HL-60 (cell line): ENCODE data around the gene AFF1.
"Not testable (repeated sequence)": the region's sequence is repeated elsewhere in the genome, so short reads cannot be mapped to it uniquely, and the experiment has no call there.

Source experiments
- DNase-seq, 2 experiments: peaks; one replicate each; pipeline ENCODE4 v3.0.0-alpha.2; 2010 to 2020; ENCODE audit warnings: low read depth in 1 of 2, low spot score in 1 of 2
- H3K27ac ChIP-seq: fragments of 250-450 bp; sonication (Bioruptor Pico); replicated peaks from 2 replicates; pipeline ENCODE4 v1.5.1; 2020; ENCODE audit warnings: mild to moderate bottlenecking, moderate library complexity
- H3K27me3 ChIP-seq: fragments of 250-450 bp; sonication (Bioruptor Pico); 2 replicates; pipeline ENCODE4 v1.5.1; 2021; ENCODE audit warnings: mild to moderate bottlenecking, moderate library complexity; ENCODE audit not compliant: insufficient read depth, poor library complexity, severe bottlenecking
- H3K4me3 ChIP-seq: replicated peaks from 2 replicates; pipeline ENCODE4 v1.5.1; 2011; ENCODE audit warnings: mild to moderate bottlenecking, control low read depth, low read length; ENCODE audit not compliant: insufficient read depth
- GABPA ChIP-seq: IDR thresholded peaks from 2 replicates; pipeline ENCODE4 v1.6.1; 2012; ENCODE audit warnings: low read depth
- POLR2AphosphoS5 ChIP-seq: IDR thresholded peaks from 2 replicates; pipeline ENCODE4 v1.6.1; 2012; ENCODE audit warnings: low read depth
- SPI1 ChIP-seq: IDR thresholded peaks from 2 replicates; pipeline ENCODE4 v1.6.1; 2012; ENCODE audit warnings: low read depth, mild to moderate bottlenecking, borderline replicate concordance
- TF ChIP-seq, protein P1 (sequence below): IDR thresholded peaks from one replicate; pipeline ENCODE4 v1.5.1; 2011; ENCODE audit warnings: low read length, control low read depth, inconsistent platforms; ENCODE audit not compliant: insufficient read depth
- TF ChIP-seq, protein P2 (sequence below): IDR thresholded peaks from 2 replicates; pipeline ENCODE4 v1.6.1; 2012; ENCODE audit warnings: low read depth; ENCODE audit not compliant: insufficient replicate concordance

The AFF1 gene

DNA sequence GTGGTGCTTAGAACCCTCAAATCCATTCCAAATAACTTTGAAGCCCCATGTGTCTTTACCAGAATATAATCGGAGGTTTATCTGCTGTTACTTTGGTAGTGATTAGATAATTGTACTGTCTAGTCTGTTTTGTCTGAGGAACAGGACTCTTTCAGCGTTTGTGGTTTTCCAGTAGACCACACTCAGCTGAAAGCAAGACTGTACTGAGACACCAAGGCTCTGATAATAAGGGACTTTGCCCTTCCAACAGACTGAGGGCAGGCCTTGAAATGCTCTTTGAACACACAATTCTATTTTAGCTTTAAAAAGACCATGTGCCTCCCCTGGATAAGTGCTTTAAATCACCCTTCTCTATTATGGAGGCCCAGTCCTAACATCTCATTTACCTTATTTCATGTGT is 209.5 kb downstream of the AFF1 start:
- TF ChIP-seq, protein P1, sequence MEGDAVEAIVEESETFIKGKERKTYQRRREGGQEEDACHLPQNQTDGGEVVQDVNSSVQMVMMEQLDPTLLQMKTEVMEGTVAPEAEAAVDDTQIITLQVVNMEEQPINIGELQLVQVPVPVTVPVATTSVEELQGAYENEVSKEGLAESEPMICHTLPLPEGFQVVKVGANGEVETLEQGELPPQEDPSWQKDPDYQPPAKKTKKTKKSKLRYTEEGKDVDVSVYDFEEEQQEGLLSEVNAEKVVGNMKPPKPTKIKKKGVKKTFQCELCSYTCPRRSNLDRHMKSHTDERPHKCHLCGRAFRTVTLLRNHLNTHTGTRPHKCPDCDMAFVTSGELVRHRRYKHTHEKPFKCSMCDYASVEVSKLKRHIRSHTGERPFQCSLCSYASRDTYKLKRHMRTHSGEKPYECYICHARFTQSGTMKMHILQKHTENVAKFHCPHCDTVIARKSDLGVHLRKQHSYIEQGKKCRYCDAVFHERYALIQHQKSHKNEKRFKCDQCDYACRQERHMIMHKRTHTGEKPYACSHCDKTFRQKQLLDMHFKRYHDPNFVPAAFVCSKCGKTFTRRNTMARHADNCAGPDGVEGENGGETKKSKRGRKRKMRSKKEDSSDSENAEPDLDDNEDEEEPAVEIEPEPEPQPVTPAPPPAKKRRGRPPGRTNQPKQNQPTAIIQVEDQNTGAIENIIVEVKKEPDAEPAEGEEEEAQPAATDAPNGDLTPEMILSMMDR, result no peak
- TF ChIP-seq, protein P2, sequence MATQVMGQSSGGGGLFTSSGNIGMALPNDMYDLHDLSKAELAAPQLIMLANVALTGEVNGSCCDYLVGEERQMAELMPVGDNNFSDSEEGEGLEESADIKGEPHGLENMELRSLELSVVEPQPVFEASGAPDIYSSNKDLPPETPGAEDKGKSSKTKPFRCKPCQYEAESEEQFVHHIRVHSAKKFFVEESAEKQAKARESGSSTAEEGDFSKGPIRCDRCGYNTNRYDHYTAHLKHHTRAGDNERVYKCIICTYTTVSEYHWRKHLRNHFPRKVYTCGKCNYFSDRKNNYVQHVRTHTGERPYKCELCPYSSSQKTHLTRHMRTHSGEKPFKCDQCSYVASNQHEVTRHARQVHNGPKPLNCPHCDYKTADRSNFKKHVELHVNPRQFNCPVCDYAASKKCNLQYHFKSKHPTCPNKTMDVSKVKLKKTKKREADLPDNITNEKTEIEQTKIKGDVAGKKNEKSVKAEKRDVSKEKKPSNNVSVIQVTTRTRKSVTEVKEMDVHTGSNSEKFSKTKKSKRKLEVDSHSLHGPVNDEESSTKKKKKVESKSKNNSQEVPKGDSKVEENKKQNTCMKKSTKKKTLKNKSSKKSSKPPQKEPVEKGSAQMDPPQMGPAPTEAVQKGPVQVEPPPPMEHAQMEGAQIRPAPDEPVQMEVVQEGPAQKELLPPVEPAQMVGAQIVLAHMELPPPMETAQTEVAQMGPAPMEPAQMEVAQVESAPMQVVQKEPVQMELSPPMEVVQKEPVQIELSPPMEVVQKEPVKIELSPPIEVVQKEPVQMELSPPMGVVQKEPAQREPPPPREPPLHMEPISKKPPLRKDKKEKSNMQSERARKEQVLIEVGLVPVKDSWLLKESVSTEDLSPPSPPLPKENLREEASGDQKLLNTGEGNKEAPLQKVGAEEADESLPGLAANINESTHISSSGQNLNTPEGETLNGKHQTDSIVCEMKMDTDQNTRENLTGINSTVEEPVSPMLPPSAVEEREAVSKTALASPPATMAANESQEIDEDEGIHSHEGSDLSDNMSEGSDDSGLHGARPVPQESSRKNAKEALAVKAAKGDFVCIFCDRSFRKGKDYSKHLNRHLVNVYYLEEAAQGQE, result no peak
- TF ChIP-seq SPI1 (no peak), GABPA (no peak), POLR2AphosphoS5 (no peak)
- H3K27me3 ChIP-seq, result no peaks in the 10 kb centered on the region
- H3K27ac ChIP-seq, result no peak overlapping the region
- DNase-seq, result peak in 1 of 2 experiments; percentile 13
- H3K4me3 ChIP-seq, result no peak overlapping the region

GRCh38 chr4:87145934-87146333 is 211.1 kb downstream of the AFF1 start:
- H3K27me3 ChIP-seq, H3K4me3 ChIP-seq, DNase-seq, H3K27ac ChIP-seq: not testable (repeated sequence)

GRCh38 chr4:87147116-87147515 is 212.3 kb downstream of the AFF1 start:
- Histone ChIP-seq H3K27me3 (no peaks in the 10 kb centered on the region), H3K27ac (no peak overlapping the region), H3K4me3 (no peak overlapping the region)
- no peak for TF ChIP-seq GABPA
- TF ChIP-seq, protein P2, result no peak
- no peak for TF ChIP-seq SPI1
- TF ChIP-seq POLR2AphosphoS5, result no peak
- TF ChIP-seq, protein P1, result no peak
- DNase-seq, result no peak

DNA sequence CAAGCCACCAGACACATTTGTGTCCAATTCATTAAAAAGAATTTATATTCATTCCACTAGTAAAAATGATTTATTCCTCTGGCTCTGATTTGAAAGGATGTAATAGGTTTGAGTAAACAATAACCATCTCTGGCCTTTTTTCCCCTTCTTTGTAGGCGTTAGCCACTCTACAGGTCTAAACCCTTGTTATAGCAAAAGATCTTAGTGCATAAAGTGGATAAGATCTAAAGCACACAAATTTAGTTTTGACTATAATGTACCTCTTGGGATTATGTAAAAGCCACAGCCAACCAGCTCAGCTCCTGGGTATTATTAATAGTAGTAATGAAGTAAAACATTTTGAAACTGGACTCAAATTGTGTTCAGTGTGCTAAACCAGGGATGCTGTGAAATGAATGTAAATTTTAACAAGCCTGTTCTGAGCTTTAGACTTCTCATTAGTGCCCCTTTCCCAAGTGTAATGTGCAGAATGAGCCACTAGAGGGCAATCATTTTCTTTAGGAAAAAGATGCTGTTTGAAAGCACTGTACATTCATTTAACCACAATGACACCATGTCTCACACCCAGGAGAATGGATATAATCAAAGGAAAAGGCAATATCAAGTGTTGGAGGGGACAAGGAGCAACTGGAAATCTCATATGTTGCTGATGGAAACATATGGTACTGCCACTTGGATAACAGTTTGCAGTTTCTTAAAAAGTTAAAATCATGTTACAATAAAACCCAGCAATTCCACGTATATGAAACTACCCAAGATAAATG is 215.9 kb downstream of the AFF1 start:
- no peak overlapping the region for H3K27ac ChIP-seq
- no peak overlapping the region for H3K4me3 ChIP-seq
- H3K27me3 ChIP-seq, result no peaks in the 10 kb centered on the region
- TF ChIP-seq, protein P2, result no peak
- TF ChIP-seq GABPA (no peak), POLR2AphosphoS5 (no peak)
- TF ChIP-seq, protein P1, result peak; percentile 86
- peak; percentile 34 to 69 for DNase-seq
